ENCODE measurements around the gene CFAP251. TPM values are rescaled to one million over a fixed set of nuclear protein-coding genes. Genes with fewer than 3 reads are reported as not detected.

The CFAP251 gene
- total and polyA plus RNA-seq, 2 of the 13 experiments (the other 11 are each of a cell fraction or from before 2014, with no cell fraction given): 0.30 to 0.42 TPM

DNA sequence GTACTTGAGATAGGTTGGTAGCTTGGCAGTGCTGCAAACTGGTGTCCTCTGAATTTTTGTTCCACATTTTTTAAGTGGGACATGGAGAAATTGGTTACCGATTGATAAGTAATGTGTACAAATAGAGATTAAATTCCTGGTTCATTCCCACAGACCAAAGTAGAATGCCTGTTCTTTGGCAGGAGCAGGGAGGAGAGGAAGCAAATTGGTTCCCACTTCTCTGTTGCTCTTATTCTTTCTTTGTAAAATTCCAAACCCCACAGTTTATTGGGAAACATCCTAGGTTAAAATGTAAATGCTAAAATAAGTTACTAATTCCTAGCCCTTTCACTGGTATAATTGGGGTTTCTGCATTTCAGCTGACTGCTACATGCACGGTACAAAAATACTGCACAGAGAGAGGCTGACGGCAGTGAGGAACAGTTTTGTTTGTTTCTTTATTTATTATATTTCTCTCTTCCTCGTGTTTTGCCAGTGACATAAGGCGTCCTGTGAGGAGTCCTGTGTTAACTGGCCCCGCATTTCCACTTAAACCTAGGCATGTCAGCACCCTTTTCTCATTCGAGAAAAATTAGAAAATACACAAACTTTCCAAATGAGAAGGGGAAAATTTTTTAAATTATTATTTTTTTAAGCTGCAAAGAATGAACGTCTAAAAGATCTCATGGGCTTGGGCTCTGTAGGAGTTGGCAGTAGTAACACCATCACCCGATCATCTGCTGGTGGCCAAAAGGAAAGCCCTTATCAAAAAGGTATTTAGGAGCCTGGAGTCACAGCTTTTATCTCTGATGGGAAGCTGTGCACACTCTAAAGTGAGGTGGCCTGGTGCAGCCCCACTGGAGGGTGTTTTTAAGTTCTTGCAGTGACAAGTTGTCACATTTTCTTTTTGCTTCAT lies 77.9 kb downstream of the CFAP251 start (continued):
- no peak for TF ChIP-seq TCF12 (IDR thresholded peaks at IDR 0.05)
- TF ChIP-seq TCF12 (CRISPR knock-in tag; IDR thresholded peaks at IDR 0.05): no peak
- TF ChIP-seq SIN3B (IDR thresholded peaks at IDR 0.05; ENCODE audit: low read length): no peak
- TF ChIP-seq SRSF4 (IDR thresholded peaks at IDR 0.05; ENCODE audit: low read depth, low read length, poor library complexity, severe bottlenecking): no peak
- TF ChIP-seq TAF15 (IDR thresholded peaks at IDR 0.05; ENCODE audit: low read depth, low read length, poor library complexity, severe bottlenecking): no peak
- no peak for TF ChIP-seq HNF4G (IDR thresholded peaks at IDR 0.05; ENCODE audit: borderline replicate concordance, low read depth, low read length)
- TF ChIP-seq HNF4G (CRISPR knock-in tag; IDR thresholded peaks at IDR 0.05; ENCODE audit: borderline replicate concordance, low read depth): no peak

DNA sequence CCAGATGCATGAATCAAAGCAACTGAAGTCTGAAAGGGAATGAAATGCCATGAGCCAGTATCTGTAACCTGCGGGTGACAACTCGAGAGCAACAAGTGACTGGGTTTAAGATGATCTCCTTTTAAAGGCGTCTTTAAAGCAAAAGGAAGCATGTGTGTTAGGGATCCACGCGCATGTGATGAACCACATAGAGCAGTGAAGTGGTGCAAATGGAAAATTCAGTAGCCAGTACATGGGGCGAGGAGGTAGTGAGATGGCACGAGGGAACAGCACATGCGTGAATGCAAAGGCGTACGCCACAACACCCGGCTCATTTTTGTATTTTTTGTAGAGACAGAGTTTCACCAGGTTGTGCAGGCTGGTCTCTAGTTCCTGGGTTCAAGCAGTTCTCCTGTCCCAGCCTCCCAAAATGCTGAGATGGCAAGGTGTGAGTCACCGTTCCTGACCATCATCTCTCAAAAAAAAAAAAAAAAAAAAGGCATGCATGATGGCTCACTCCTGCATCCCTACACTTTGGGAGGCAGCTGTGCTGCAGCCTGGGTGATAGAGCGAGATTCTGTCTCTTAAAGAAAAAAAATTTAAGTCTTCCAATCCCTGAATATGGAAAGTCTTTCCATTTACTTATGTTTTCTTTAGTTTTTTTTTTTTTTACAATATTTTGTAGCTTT lies 78.7 kb downstream of the CFAP251 start:
- POLR2A ChIA-PET: no interaction called here

More for the DNA sequence above, 78.7 kb downstream of the CFAP251 start:
- H3K36me3 ChIP-seq (replicated peaks in 1 of 2; ENCODE audit: control insufficient read depth in 1 of 2, insufficient read depth in 2 of 2, low read length in 2 of 2): no peaks in the 10 kb centered on the region
- DNase-seq (ENCODE audit: low spot score): no peak
- in situ Hi-C loops (cut with HindIII; ENCODE audit: extremely low pct_ligation_motif_present, low pct_unique_long_range_greater_than_20kb): no loop called here
- no peak overlapping the region; a peak in 1 of 6 replicates for H3K4me3 ChIP-seq (replicated peaks in 1 of 3; ENCODE audit: insufficient read depth in 1 of 3, low read depth in 2 of 3, low read length in 3 of 3)
- H3K27me3 ChIP-seq (ENCODE audit: control insufficient read depth in 1 of 2, insufficient read depth in 2 of 2, low read length in 2 of 2): 0 out of 5 replicates have a peak, but pooled peaks cover 0 to under 1% of the 10 kb centered on the region in 2 experiments
- TF ChIP-seq SMYD3 (CRISPR knock-in tag; IDR thresholded peaks at IDR 0.05): no peak
- TF ChIP-seq RCOR2 (CRISPR knock-in tag; IDR thresholded peaks at IDR 0.05): no peak
- 0 out of 4 replicates have a peak, but pooled peaks of 1 of the 2 experiments have one; percentile 4 for TF ChIP-seq MAFK (conservative IDR thresholded peaks at IDR 0.05 in 1 of 2, IDR thresholded peaks at IDR 0.05 in 1 of 2; ENCODE audit: low read length in 2 of 2)
- H3K9me3 ChIP-seq (ENCODE audit: low read length): no peaks in the 10 kb centered on the region
- H2AFZ ChIP-seq (ENCODE audit: low read length): no peak overlapping the region
- H3K27ac ChIP-seq (ENCODE audit: extremely low read length, insufficient read depth, low read length): no peak overlapping the region
- no peaks in the 10 kb centered on the region for H4K20me1 ChIP-seq (ENCODE audit: insufficient read depth, low read length)
- H3K4me2 ChIP-seq (ENCODE audit: low read depth, low read length): no peak overlapping the region
- intact Hi-C loops (cut with micrococcal nuclease; ENCODE audit: unreplicated experiment): no loop called here
- no peak for ATAC-seq
- no TSS peak for BruUV-seq (replicated peaks)
- 65% methylated on average over 13 of the region's 13 CpGs for WGBS (ENCODE audit: low lambda C conversion rate)
- CTCF ChIA-PET (ENCODE audit: low intra/inter-chr PET ratio, low total read pairs): no interaction called here
- no peak for FAIRE-seq
- H3K4me1 ChIP-seq (ENCODE audit: insufficient read depth, low read length): peaks cover 32% of the 10 kb centered on the region
- H3K9ac ChIP-seq (ENCODE audit: insufficient read depth, low read depth, low read length): no peak overlapping the region
- H3K79me2 ChIP-seq (ENCODE audit: insufficient read depth, low read length): no peaks in the 10 kb centered on the region
